ENCODE results near the gene QRFP.

DNA sequence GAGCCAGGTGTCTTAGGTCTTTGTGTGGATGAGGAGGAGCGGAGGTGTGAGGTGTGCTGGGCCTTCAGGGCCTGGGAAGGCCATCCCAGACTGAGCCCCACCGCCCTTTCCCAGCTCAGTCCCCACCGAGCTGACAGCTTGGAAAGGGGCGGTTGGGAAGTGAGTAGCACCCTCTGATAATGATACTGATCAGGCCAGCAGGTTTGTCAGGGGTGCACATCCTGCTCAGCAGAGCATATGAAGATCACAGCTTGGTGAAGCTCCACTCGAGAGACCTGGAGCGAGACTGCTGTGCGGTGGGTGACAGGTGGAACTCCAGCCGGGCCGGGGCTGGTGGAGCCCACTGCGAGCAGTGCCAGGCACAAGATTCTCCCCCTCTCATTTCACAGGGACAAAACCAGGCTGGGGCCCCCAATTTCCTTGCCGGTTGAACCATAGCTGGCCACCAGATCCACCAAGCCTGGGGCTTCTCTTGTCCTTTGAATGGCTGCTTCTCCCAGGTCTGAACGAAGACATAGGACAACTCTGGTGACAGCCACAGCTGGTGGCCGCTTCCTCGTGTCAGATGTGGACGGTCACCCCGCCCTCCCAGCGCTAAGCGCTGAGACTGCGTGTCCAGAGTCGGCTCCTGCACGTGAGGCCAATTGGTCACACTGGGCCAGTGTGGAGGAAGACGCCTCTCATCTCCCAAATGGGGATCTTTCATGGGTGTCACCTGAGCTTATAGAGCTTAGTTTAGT is 8.3 kb downstream of the QRFP start:
- TF ChIP-seq, protein P1, sequence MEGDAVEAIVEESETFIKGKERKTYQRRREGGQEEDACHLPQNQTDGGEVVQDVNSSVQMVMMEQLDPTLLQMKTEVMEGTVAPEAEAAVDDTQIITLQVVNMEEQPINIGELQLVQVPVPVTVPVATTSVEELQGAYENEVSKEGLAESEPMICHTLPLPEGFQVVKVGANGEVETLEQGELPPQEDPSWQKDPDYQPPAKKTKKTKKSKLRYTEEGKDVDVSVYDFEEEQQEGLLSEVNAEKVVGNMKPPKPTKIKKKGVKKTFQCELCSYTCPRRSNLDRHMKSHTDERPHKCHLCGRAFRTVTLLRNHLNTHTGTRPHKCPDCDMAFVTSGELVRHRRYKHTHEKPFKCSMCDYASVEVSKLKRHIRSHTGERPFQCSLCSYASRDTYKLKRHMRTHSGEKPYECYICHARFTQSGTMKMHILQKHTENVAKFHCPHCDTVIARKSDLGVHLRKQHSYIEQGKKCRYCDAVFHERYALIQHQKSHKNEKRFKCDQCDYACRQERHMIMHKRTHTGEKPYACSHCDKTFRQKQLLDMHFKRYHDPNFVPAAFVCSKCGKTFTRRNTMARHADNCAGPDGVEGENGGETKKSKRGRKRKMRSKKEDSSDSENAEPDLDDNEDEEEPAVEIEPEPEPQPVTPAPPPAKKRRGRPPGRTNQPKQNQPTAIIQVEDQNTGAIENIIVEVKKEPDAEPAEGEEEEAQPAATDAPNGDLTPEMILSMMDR (IDR thresholded peaks at IDR 0.05), result no peak
- TF ChIP-seq POLR2A (IDR thresholded peaks at IDR 0.05), result no peak
